Loucy (cell line): ENCODE data around the gene SRM.

ENCODE experiments used
- H2AFZ ChIP-seq: fragments of 200-600 bp; sonication (generic); 2 replicates; pipeline ENCODE4 v1.6.0; 2016; ENCODE audit warnings: antibody characterized with exemption, mild to moderate bottlenecking, low read length, moderate library complexity
- H3F3A ChIP-seq: fragments of 200-600 bp; 2 replicates; pipeline ENCODE4 v1.6.0; 2016; ENCODE audit warnings: antibody characterized with exemption, low read depth, mild to moderate bottlenecking
- H3K27me3 ChIP-seq: fragments of 200-600 bp; sonication (generic); 2 replicates; pipeline ENCODE4 v1.6.1; 2014; ENCODE audit warnings: low read length, mild to moderate bottlenecking; ENCODE audit not compliant: insufficient read depth, poor library complexity, severe bottlenecking
- H3K36me3 ChIP-seq: fragments of 200-600 bp; sonication (generic); 2 replicates; pipeline ENCODE4 v1.6.1; 2016; ENCODE audit warnings: low read length; ENCODE audit not compliant: insufficient read depth
- H3K4me1 ChIP-seq: fragments of 200-600 bp; sonication (generic); 2 replicates; pipeline ENCODE4 v1.5.1; 2014; ENCODE audit warnings: low read length, mild to moderate bottlenecking; ENCODE audit not compliant: insufficient read depth, poor library complexity, severe bottlenecking
- H3K4me2 ChIP-seq: fragments of 200-600 bp; sonication (generic); 2 replicates; pipeline ENCODE4 v1.6.0; 2014; ENCODE audit warnings: antibody characterized with exemption, low read length, low read depth, mild to moderate bottlenecking; ENCODE audit not compliant: poor library complexity, severe bottlenecking
- H3K4me3 ChIP-seq: fragments of 200-600 bp; sonication (generic); 2 replicates; pipeline ENCODE4 v1.5.1; 2014; ENCODE audit warnings: low read length, mild to moderate bottlenecking, mixed read lengths; ENCODE audit not compliant: poor library complexity, severe bottlenecking
- H3K79me2 ChIP-seq: fragments of 200-600 bp; sonication (generic); 2 replicates; pipeline ENCODE4 v1.6.1; 2014; ENCODE audit warnings: low read length; ENCODE audit not compliant: insufficient read depth
- H3K9ac ChIP-seq: fragments of 200-600 bp; sonication (generic); 2 replicates; pipeline ENCODE4 v1.6.0; 2014; ENCODE audit warnings: mild to moderate bottlenecking, low read depth, low read length, moderate library complexity; ENCODE audit not compliant: poor library complexity, severe bottlenecking
- H3K9me2 ChIP-seq: fragments of 200-600 bp; sonication (generic); replicated peaks from 2 replicates; pipeline ENCODE4 v1.6.1; 2016; ENCODE audit warnings: low read depth, low read length, mixed read lengths
- H3K9me3 ChIP-seq: fragments of 200-600 bp; sonication (generic); 2 replicates; pipeline ENCODE4 v1.6.1; 2014; ENCODE audit warnings: mild to moderate bottlenecking, antibody characterized with exemption, low read length, low read depth; ENCODE audit not compliant: insufficient read depth
- H4K20me1 ChIP-seq: fragments of 200-600 bp; sonication (generic); 2 replicates; pipeline ENCODE4 v1.6.0; 2014; ENCODE audit warnings: antibody characterized with exemption, low read length, mild to moderate bottlenecking; ENCODE audit not compliant: insufficient read depth, poor library complexity, severe bottlenecking
- CTCF ChIP-seq: fragments of 200-600 bp; sonication (generic); conservative IDR thresholded peaks from 2 replicates; pipeline ENCODE4 v1.5.1; 2014; ENCODE audit warnings: mild to moderate bottlenecking, antibody characterized with exemption, low read length
- EZH2phosphoT487 ChIP-seq: fragments of 200-600 bp; IDR thresholded peaks from 2 replicates; pipeline ENCODE4 v1.6.1; 2018; ENCODE audit warnings: antibody characterized with exemption, mild to moderate bottlenecking, moderate library complexity, borderline replicate concordance

SRM gene

GRCh38 chr1:11046625-11047365 is 13.0 kb downstream of the SRM start, which contains the start of gene MASP2:
TSS of gene MASP2 (minus strand) at chr1:11047239. CDS start at chr1:11047207, 32 bp downstream.
- Histone ChIP-seq H3F3A (no peaks in the 10 kb centered on the region), H3K79me2 (no peaks in the 10 kb centered on the region), H4K20me1 (no peaks in the 10 kb centered on the region), H3K9me2 (no peaks in the 10 kb centered on the region), H3K27me3 (no peaks in the 10 kb centered on the region), H2AFZ (no peak within 1 kb of the TSS), H3K4me3 (no peak within 1 kb of the TSS), H3K9ac (no peak within 1 kb of the TSS), H3K9me3 (no peaks in the 10 kb centered on the region), H3K4me1 (no peaks in the 10 kb centered on the region), H3K36me3 (no peaks in the 10 kb centered on the region), H3K4me2 (no peak within 1 kb of the TSS)
- TF ChIP-seq EZH2phosphoT487: no peak
- TF ChIP-seq CTCF: no peak

- Histone ChIP-seq H3K4me1 (no peaks in the 10 kb centered on the region), H3K4me2 (no peak overlapping the region), H3K27me3 (no peaks in the 10 kb centered on the region), H3K9ac (no peak overlapping the region), H3K9me2 (no peaks in the 10 kb centered on the region), H4K20me1 (no peaks in the 10 kb centered on the region), H2AFZ (no peak overlapping the region), H3K9me3 (no peaks in the 10 kb centered on the region), H3K4me3 (no peak overlapping the region), H3K36me3 (no peaks in the 10 kb centered on the region), H3K79me2 (no peaks in the 10 kb centered on the region), H3F3A (no peaks in the 10 kb centered on the region)
- TF ChIP-seq CTCF (no peak), EZH2phosphoT487 (no peak)
Observed at GRCh38 chr1:11046270-11046566, 13.6 kb downstream of the SRM start.

- H3K79me2 ChIP-seq: no peaks in the 10 kb centered on the region
- no peak overlapping the region for H2AFZ ChIP-seq
- H3K4me2 ChIP-seq: no peak overlapping the region
- no peaks in the 10 kb centered on the region for H3F3A ChIP-seq
- H3K27me3 ChIP-seq: no peaks in the 10 kb centered on the region
- H3K4me3 ChIP-seq: no peak overlapping the region
- H4K20me1 ChIP-seq: no peaks in the 10 kb centered on the region
- no peaks in the 10 kb centered on the region for H3K4me1 ChIP-seq
- no peaks in the 10 kb centered on the region for H3K36me3 ChIP-seq
- no peaks in the 10 kb centered on the region for H3K9me2 ChIP-seq
- H3K9me3 ChIP-seq: no peaks in the 10 kb centered on the region
- no peak overlapping the region for H3K9ac ChIP-seq
- no peak for TF ChIP-seq CTCF
- no peak for TF ChIP-seq EZH2phosphoT487
Observed at GRCh38 chr1:11045428-11046269, 14.2 kb downstream of the SRM start.
